MM.1S (cell line): ENCODE data around the gene ATP8A1.
A peak's percentile ranks its signal among the peaks of the same experiment; 100 is the strongest.

Experiments used
- DNase-seq: peaks from one replicate; pipeline ENCODE4 v3.0.0-alpha.2; 2015
- H2AFZ ChIP-seq: fragments of 300-600 bp; sonication (generic); 2 replicates; pipeline ENCODE4 v1.6.0; 2016; ENCODE audit warnings: antibody characterized with exemption, low read length
- H3F3A ChIP-seq: fragments of 300-600 bp; sonication (generic); 2 replicates; pipeline ENCODE4 v1.6.1; 2016; ENCODE audit warnings: mild to moderate bottlenecking, antibody characterized with exemption, low read length, moderate library complexity, mixed read lengths; ENCODE audit not compliant: insufficient read depth
- H3K27ac ChIP-seq: fragments of 300-600 bp; sonication (generic); 2 replicates; pipeline ENCODE4 v1.5.1; 2016; ENCODE audit warnings: mild to moderate bottlenecking, low read length
- H3K27me3 ChIP-seq: fragments of 300-600 bp; sonication (generic); replicated peaks from 2 replicates; pipeline ENCODE4 v1.6.0; 2016; ENCODE audit warnings: low read length; ENCODE audit not compliant: insufficient read depth
- H3K36me3 ChIP-seq: fragments of 300-600 bp; sonication (generic); replicated peaks from 2 replicates; pipeline ENCODE4 v1.6.1; 2016; ENCODE audit warnings: mild to moderate bottlenecking, low read length, mixed read lengths; ENCODE audit not compliant: insufficient read depth
- H3K4me1 ChIP-seq: fragments of 300-600 bp; sonication (generic); 2 replicates; pipeline ENCODE4 v1.6.1; 2016; ENCODE audit warnings: low read length, mixed read lengths
- H3K4me2 ChIP-seq: fragments of 300-600 bp; sonication (generic); 2 replicates; pipeline ENCODE4 v1.6.0; 2016; ENCODE audit warnings: low read depth, low read length
- H3K4me3 ChIP-seq: fragments of 300-600 bp; sonication (generic); 2 replicates; pipeline ENCODE4 v1.5.1; 2016; ENCODE audit warnings: low read length, mixed read lengths
- H3K79me2 ChIP-seq: fragments of 300-600 bp; sonication (generic); 2 replicates; pipeline ENCODE4 v1.6.1; 2016; ENCODE audit warnings: mixed run types, low read length, mixed read lengths
- H3K9ac ChIP-seq: fragments of 300-600 bp; sonication (generic); 2 replicates; pipeline ENCODE4 v1.6.1; 2016; ENCODE audit warnings: low read length, mixed read lengths
- H3K9me2 ChIP-seq: fragments of 300-600 bp; sonication (generic); replicated peaks from 2 replicates; pipeline ENCODE4 v1.6.1; 2016; ENCODE audit warnings: mild to moderate bottlenecking, low read length, mixed read lengths; ENCODE audit not compliant: insufficient read depth
- H3K9me3 ChIP-seq: fragments of 300-600 bp; sonication (generic); replicated peaks from 2 replicates; pipeline ENCODE4 v1.6.1; 2016; ENCODE audit warnings: mild to moderate bottlenecking, low read length, mixed read lengths; ENCODE audit not compliant: insufficient read depth
- H4K20me1 ChIP-seq: fragments of 300-600 bp; sonication (generic); 2 replicates; pipeline ENCODE4 v1.6.1; 2016; ENCODE audit warnings: mild to moderate bottlenecking, low read length, moderate library complexity, mixed read lengths; ENCODE audit not compliant: insufficient read depth
- CTCF ChIP-seq: fragments of 300-600 bp; sonication (generic); IDR thresholded peaks from 2 replicates; pipeline ENCODE4 v1.5.1; 2016; ENCODE audit warnings: antibody characterized with exemption, low read length, mixed read lengths
- EZH2 ChIP-seq: fragments of 300-600 bp; sonication (generic); optimal IDR thresholded peaks from 2 replicates; pipeline ENCODE3; 2017; ENCODE audit warnings: low read depth, mild to moderate bottlenecking, antibody characterized with exemption, low read length, mixed read lengths
- EZH2phosphoT487 ChIP-seq: fragments of 300-600 bp; sonication (generic); IDR thresholded peaks from 2 replicates; pipeline ENCODE4 v1.6.1; 2018; ENCODE audit warnings: antibody characterized with exemption, low read length

Gene ATP8A1

GRCh38 chr4:42490015-42490414, 166.9 kb downstream of the ATP8A1 start:
- TF ChIP-seq CTCF (no peak), EZH2 (no peak)
- no peaks in the 10 kb centered on the region for H3K9me2 ChIP-seq
- H4K20me1 ChIP-seq, result peaks cover 3% of the 10 kb centered on the region; the same call in 1 of the 2 replicates
- no peak overlapping the region for H3K9ac ChIP-seq
- peaks cover 34% of the 10 kb centered on the region for H3F3A ChIP-seq
- no peak for DNase-seq
- no peaks in the 10 kb centered on the region for H3K9me3 ChIP-seq
- no peaks in the 10 kb centered on the region for H3K36me3 ChIP-seq
- peak overlapping the region; percentile 82 for H3K4me2 ChIP-seq
- no peaks in the 10 kb centered on the region for H3K27me3 ChIP-seq
- H3K4me1 ChIP-seq, result peaks cover 39% of the 10 kb centered on the region
- H3K27ac ChIP-seq, result no peak overlapping the region
- no peaks in the 10 kb centered on the region for H3K79me2 ChIP-seq
- no peak overlapping the region for H3K4me3 ChIP-seq
- H2AFZ ChIP-seq, result no peak overlapping the region

- peaks cover 39% of the 10 kb centered on the region for H3K4me1 ChIP-seq
These were observed 167.8 kb downstream of the ATP8A1 start for GRCh38 chr4:42489095-42489494.

GRCh38 chr4:42488554-42488953, 168.4 kb downstream of the ATP8A1 start:
- Histone ChIP-seq H3K9ac (peak overlapping the region; percentile 4; the same call in 1 of the 2 replicates), H3K4me1 (peaks cover 39% of the 10 kb centered on the region), H4K20me1 (peaks cover 3% of the 10 kb centered on the region; the same call in 1 of the 2 replicates), H3K9me3 (no peaks in the 10 kb centered on the region), H3K4me2 (peak overlapping the region; percentile 82), H3K27ac (peak overlapping the region; percentile 49), H2AFZ (no peak overlapping the region), H3K79me2 (no peaks in the 10 kb centered on the region), H3K36me3 (no peaks in the 10 kb centered on the region), H3F3A (peaks cover 34% of the 10 kb centered on the region), H3K9me2 (no peaks in the 10 kb centered on the region), H3K4me3 (peak overlapping the region; percentile 35), H3K27me3 (no peaks in the 10 kb centered on the region)
- TF ChIP-seq EZH2phosphoT487, result no peak
- no peak for TF ChIP-seq CTCF
- no peak for TF ChIP-seq EZH2
- no peak for DNase-seq

More at GRCh38 chr4:42489095-42489494, 167.8 kb downstream of the ATP8A1 start:
- Histone ChIP-seq H3K9me3 (no peaks in the 10 kb centered on the region), H2AFZ (no peak overlapping the region), H4K20me1 (peaks cover 3% of the 10 kb centered on the region; the same call in 1 of the 2 replicates), H3K9me2 (no peaks in the 10 kb centered on the region), H3K4me3 (peak overlapping the region; percentile 35), H3K27ac (peak overlapping the region; percentile 49), H3K27me3 (no peaks in the 10 kb centered on the region), H3K9ac (peak overlapping the region; percentile 4; the same call in 1 of the 2 replicates), H3K79me2 (no peaks in the 10 kb centered on the region), H3K36me3 (no peaks in the 10 kb centered on the region), H3K4me2 (peak overlapping the region; percentile 82), H3F3A (peaks cover 34% of the 10 kb centered on the region)
- no peak for TF ChIP-seq EZH2
- TF ChIP-seq EZH2phosphoT487, result no peak
- TF ChIP-seq CTCF, result no peak
- DNase-seq, result peak; percentile 79
